Peyer's patch (tissue), 4 donors: ENCODE results near the gene THRB. TPM values are rescaled to one million over a fixed set of nuclear protein-coding genes. Genes with fewer than 3 reads are reported as not detected.

Experiments
- DNase-seq, 3 donors: peaks; one replicate each; pipeline ENCODE4 v3.0.0-alpha.2; 2017 to 2019
- H3K27ac ChIP-seq, 4 donors: fragments of 200-600 bp; sonication (generic); one replicate each; pipeline ENCODE4 v1.5.1; 2016 to 2019
- H3K27me3 ChIP-seq, 2 donors: fragments of 200-600 bp; sonication (generic); one replicate each; pipeline ENCODE4 v1.5.1; 2019
- H3K36me3 ChIP-seq, 3 donors: fragments of 200-600 bp; sonication (generic); one replicate each; pipeline ENCODE4 v1.5.1; 2016 to 2019
- H3K4me1 ChIP-seq, 4 donors: fragments of 200-600 bp; sonication (generic); one replicate each; pipeline ENCODE4 v1.5.1; 2016 to 2019
- H3K4me3 ChIP-seq, 4 donors: fragments of 200-600 bp; sonication (generic); 1 replicate in 3 of 4; 2 replicates in 1 of 4; pipeline ENCODE4 v1.5.1; 2016 to 2019; ENCODE audit warnings: mild to moderate bottlenecking in 1 of 4
- H3K9me3 ChIP-seq, 4 donors: fragments of 200-600 bp; sonication (generic); one replicate each; pipeline ENCODE4 v1.5.1; 2016 to 2019; ENCODE audit warnings: mild to moderate bottlenecking in 1 of 4
- CTCF ChIP-seq, 6 experiments: fragments of 450-650 bp in 4 of 6; fragments of 200-600 bp in 2 of 6; sonication (generic) in 1 of 6; IDR thresholded peaks; one replicate each; pipeline ENCODE4 v1.5.1; 2017 to 2019; ENCODE audit warnings: antibody characterized with exemption in 6 of 6, mild to moderate bottlenecking in 3 of 6, moderate library complexity in 1 of 6
- POLR2A ChIP-seq, 2 donors: fragments of 450-650 bp; IDR thresholded peaks; one replicate each; pipeline ENCODE4 v1.5.1; 2017; ENCODE audit warnings: antibody characterized with exemption in 2 of 2, mild to moderate bottlenecking in 2 of 2, moderate library complexity in 2 of 2
- total RNA-seq, 4 donors: library from RNA; depleted of rRNA; stranded (reverse); fragments of >200 nt; gene quantifications; one replicate each; pipeline ENCODE4 v1.1.0, GENCODE V29; 2016

The THRB gene
- total RNA-seq, 4 donors from 2014 or later, result 2.6 to 13.2 (median 8.4) TPM

GRCh38 chr3:24264011-24264410, 230.6 kb downstream of the THRB start:
- TF ChIP-seq POLR2A (IDR thresholded peaks at IDR 0.05) (no peak), CTCF (IDR thresholded peaks at IDR 0.05) (no peak)
- no peak for DNase-seq
- no peaks in the 10 kb centered on the region for H3K4me1 ChIP-seq
- no peaks in the 10 kb centered on the region for H3K27me3 ChIP-seq
- H3K36me3 ChIP-seq, result no peaks in the 10 kb centered on the region
- H3K9me3 ChIP-seq, result no peaks in the 10 kb centered on the region
- no peak overlapping the region for H3K27ac ChIP-seq
- H3K4me3 ChIP-seq, result no peak overlapping the region

- H3K4me1 ChIP-seq, result no peaks in the 10 kb centered on the region
- H3K27me3 ChIP-seq, result no peaks in the 10 kb centered on the region
- H3K9me3 ChIP-seq, result no peaks in the 10 kb centered on the region
- TF ChIP-seq POLR2A (IDR thresholded peaks at IDR 0.05) (no peak), CTCF (IDR thresholded peaks at IDR 0.05) (no peak)
- no peak for DNase-seq
- H3K27ac ChIP-seq, result no peak overlapping the region
- H3K4me3 ChIP-seq, result no peak overlapping the region
- no peaks in the 10 kb centered on the region for H3K36me3 ChIP-seq
Measured at GRCh38 chr3:24263069-24263668, 231.5 kb downstream of the THRB start.

- Histone ChIP-seq H3K4me3 (no peak overlapping the region), H3K4me1 (no peaks in the 10 kb centered on the region), H3K36me3 (no peaks in the 10 kb centered on the region), H3K27ac (no peak overlapping the region), H3K27me3 (no peaks in the 10 kb centered on the region), H3K9me3 (no peaks in the 10 kb centered on the region)
- TF ChIP-seq CTCF (IDR thresholded peaks at IDR 0.05) (no peak), POLR2A (IDR thresholded peaks at IDR 0.05) (no peak)
- no peak for DNase-seq
Measured at GRCh38 chr3:24261521-24261920, 233.1 kb downstream of the THRB start.

- H3K27me3 ChIP-seq, result no peaks in the 10 kb centered on the region
- H3K27ac ChIP-seq, result no peak overlapping the region
- H3K4me3 ChIP-seq, result no peak overlapping the region
- no peaks in the 10 kb centered on the region for H3K9me3 ChIP-seq
- TF ChIP-seq POLR2A (IDR thresholded peaks at IDR 0.05), result no peak
- TF ChIP-seq CTCF (IDR thresholded peaks at IDR 0.05), result no peak
- H3K36me3 ChIP-seq, result no peaks in the 10 kb centered on the region
- DNase-seq, result no peak
- H3K4me1 ChIP-seq, result no peaks in the 10 kb centered on the region
Measured at GRCh38 chr3:24259901-24260512, 234.6 kb downstream of the THRB start.

- no peak overlapping the region for H3K27ac ChIP-seq
- no peaks in the 10 kb centered on the region for H3K4me1 ChIP-seq
- TF ChIP-seq CTCF (IDR thresholded peaks at IDR 0.05), result no peak
- no peak for TF ChIP-seq POLR2A (IDR thresholded peaks at IDR 0.05)
- H3K27me3 ChIP-seq, result no peaks in the 10 kb centered on the region
- no peaks in the 10 kb centered on the region for H3K9me3 ChIP-seq
- H3K4me3 ChIP-seq, result no peak overlapping the region
- DNase-seq, result no peak
- no peaks in the 10 kb centered on the region for H3K36me3 ChIP-seq
Measured at GRCh38 chr3:24258727-24259600, 235.7 kb downstream of the THRB start.
